ENCODE results near the gene MICOS13. TPM values are rescaled to one million over a fixed set of nuclear protein-coding genes. Genes with fewer than 3 reads are reported as not detected.

Gene MICOS13, protein sequence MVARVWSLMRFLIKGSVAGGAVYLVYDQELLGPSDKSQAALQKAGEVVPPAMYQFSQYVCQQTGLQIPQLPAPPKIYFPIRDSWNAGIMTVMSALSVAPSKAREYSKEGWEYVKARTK
- total RNA-seq = 10 to 100 TPM; 50.9 to 55.3 TPM

DNA sequence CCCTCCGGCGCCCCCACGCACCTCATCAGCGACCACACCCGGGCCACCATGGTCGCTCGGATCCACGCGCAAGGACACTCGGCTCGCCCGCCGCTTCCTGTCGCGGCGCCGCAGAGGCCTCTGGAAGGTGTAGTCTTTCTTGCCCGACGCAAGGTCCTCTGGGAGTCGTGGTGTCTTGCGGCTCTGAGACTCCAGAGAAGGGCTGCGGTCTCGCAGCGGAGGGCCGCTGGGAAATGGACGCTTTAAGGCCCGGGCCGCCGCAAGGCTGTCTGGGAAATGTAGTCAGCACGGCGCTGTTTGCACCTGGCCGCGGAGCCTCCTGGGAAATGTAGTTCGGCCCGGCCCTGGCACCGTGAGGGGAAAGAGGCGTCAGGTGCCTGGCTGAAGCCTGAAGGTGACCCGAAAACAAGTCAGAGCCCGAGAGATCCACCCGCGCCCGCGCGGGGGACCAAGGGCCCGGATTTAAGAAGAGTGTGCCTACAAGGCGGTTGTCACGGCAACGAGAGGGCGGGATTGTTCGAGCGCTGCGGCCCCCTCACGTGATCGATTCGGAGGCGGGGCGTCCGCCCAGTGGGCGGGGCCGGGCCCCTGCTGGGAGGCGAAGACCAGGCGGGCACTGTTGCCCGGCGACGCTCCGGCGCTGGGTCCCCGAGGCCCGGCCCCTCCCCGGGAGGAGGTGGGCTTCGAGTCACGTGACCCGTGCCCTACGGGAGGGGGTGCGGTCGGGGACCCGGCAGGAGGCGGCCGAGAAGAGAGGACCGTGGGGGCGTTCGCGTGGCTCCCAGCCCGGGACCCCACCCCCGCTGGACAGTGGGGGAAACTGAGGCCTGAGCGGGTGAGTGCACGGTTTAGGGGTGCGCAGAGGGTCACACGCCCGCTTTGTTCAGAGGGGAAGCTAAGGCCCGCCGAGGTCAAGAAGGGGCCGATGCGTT lies at the start of gene MICOS13, which contains the start of gene HSD11B1L:
Gene MICOS13, minus strand, starts transcription at position 80 of the 932 bp plus-strand sequence. Its CDS starts 30 bp downstream, at position 50.
Gene HSD11B1L, plus strand, starts transcription at position 591 of the 932 bp plus-strand sequence. CDS start 3,806 bp downstream, outside the sequence.
- Mint-ChIP-seq H3K9me3 (no peaks in the 10 kb centered on the region), H3K27me3 (no peaks in the 10 kb centered on the region), H3K4me3 (peak within 1 kb of the TSS; percentile 96), H3K4me1 (ENCODE audit: low read depth) (peaks cover 17% of the 10 kb centered on the region), H3K36me3 (no peaks in the 10 kb centered on the region), H3K27ac (peak within 1 kb of the TSS; percentile 89)
- CTCF ChIA-PET = interaction anchor here (0.9 to 1.4 kb wide), 2 partner anchors 9 kb away, joined by 5 to 6 read pairs; partner anchors contain the start of gene RPL36
- POLR2A ChIA-PET = interaction anchor here (1.0 to 1.6 kb wide), 2 partner anchors 9 to 11 kb away, joined by 3 to 5 read pairs; no protein-coding TSS in a partner anchor
- DNase-seq = peak; percentile 99
- intact Hi-C loops (cut with micrococcal nuclease) = loop anchor here (1.0 to 10.0 kb wide), 7 partner anchors 10 to 693 kb away; partner anchors contain the start of genes CATSPERD, LONP1, RPL36 and SAFB

DNA sequence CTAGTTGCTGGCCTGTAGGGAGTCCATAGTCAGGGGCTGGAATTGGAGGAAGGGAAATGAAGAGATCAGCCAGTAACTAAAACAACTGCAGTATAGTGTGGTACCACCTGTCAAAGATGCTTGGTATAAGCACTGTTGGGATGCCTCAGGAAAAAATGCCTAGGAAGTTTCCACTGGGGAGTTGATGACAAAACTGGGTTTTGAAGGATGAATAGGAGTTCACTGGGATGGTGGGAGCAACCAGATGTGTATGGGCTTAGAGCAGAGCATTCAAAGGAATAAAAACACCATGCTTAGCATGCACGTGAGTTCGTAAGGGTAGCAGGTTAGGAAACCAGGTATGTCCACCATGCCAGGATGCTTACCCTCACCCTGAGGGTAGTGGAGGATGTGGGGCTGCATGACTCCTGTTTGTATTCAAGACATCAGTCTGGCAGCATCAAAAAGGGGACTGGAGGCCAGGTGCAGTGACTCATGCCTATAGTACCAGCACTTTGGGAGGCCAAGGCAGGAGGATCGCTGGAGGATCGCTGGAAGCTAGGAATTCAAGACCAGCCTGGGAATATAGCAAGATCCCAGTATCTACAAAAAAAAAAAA lies 47.2 kb upstream of the MICOS13 start:
- Mint-ChIP-seq H3K27me3 (no peaks in the 10 kb centered on the region), H3K36me3 (no peaks in the 10 kb centered on the region), H3K27ac (no peak overlapping the region), H3K9me3 (no peaks in the 10 kb centered on the region), H3K4me3 (no peak overlapping the region), H3K4me1 (ENCODE audit: low read depth) (no peaks in the 10 kb centered on the region)
- ChIA-PET POLR2A (no interaction called here), CTCF (no interaction called here)
- DNase-seq = no peak
- intact Hi-C loops (cut with micrococcal nuclease) = no loop called here

DNA sequence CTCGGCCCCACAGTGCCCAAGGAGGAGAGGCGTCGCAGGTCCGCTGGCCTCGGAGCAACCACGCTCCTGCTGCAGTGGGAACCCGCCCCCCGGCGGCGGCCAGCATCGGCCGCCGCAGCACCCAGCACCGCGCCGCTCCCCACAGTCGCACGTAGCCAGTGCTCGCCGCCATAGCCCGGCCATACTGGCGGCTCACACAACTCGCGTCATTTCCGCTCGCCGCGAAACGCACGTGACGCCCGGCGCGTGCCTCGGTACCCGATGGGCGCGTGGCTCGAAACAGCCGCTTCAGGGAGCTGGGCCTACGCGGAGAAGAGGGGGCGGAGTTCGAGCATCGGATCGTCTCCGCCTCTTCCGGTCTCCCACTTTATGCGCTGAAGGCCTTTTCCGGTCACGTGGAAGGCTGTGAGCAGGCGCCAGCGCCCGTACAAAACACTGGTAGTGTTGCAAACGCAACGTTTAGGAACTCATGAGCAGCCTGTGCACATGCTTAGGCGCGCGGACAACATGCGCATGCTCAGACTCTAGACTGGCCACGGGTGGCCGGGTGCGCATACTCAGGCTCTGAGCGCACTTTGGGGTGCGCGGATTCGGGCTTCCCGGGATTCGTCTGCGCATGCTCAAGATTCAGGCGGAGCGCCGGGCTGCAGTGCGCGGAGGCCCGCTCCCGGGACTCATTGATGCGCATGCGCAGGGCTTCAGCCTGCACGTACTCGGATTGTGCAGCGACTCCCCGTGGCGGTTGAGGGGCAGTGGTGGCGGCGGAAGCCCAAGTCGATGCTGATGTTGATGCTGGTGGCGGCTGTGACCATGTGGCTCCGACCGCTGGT lies 39.9 kb upstream of the MICOS13 start, which contains the start of the genes CATSPERD and LONP1:
Gene CATSPERD, plus strand, starts transcription at position 677 of the 830 bp plus-strand sequence. Its CDS starts 101 bp downstream, at position 778.
Gene LONP1, minus strand, starts transcription at position 186 of the 830 bp plus-strand sequence. Its CDS starts 14 bp downstream, at position 172.
- Mint-ChIP-seq H3K9me3 (no peaks in the 10 kb centered on the region), H3K27me3 (no peaks in the 10 kb centered on the region), H3K27ac (peak within 1 kb of the TSS; percentile 99), H3K4me3 (peak within 1 kb of the TSS; percentile 95), H3K36me3 (peaks cover 29% of the 10 kb centered on the region), H3K4me1 (ENCODE audit: low read depth) (peaks cover 30% of the 10 kb centered on the region)
- DNase-seq = peak; percentile 99
- CTCF ChIA-PET = interaction anchor here (0.6 to 6.1 kb wide), 5 partner anchors 20 to 97 kb away, joined by 3 to 103 read pairs (median 4); partner anchors contain the start of genes NRTN, RPL36 and SAFB
- POLR2A ChIA-PET = interaction anchor here (0.6 to 4.7 kb wide), 10 partner anchors 20 to 184 kb away, joined by 3 to 70 read pairs (median 6); partner anchors contain the start of genes DUS3L, RPL36, SAFB and SAFB2
- intact Hi-C loops (cut with micrococcal nuclease) = loop anchor here (1.0 to 2.0 kb wide), 6 partner anchors 34 to 479 kb away; partner anchors contain the start of genes HSD11B1L, MICOS13 and SAFB

DNA sequence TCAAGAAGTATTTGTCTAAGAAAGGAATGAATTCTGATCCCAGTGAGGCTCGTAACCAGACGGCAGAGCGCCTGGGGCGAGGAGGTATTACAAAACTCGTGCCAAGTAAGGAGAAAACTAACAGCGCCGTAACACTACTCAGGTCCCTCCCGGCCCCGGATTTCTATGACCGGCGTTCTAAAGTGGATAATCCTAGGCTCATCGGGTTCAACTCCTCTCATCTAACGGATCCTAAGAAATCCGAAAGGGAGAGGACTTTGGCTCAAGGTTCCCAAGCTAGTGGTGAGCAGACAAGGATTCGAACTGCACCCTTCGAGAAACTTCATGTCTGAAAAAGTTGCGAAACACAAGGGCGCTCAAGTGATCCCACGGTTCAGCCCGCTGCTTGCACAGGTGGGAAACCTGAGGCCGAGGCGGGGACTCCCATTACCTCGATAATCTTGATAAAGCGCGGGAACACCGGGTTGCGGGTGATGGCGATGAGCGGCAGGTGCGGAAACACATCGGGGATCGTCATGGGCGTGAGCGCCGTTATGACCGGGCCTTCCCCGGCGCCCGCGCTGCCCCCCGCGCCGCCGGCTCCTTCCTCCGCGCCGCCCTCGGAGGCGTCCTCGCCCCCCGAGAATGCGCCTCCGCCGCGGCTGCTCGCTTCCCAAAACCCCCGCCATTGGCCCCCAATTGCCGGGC lies 39.1 kb upstream of the MICOS13 start:
- POLR2A ChIA-PET = interaction anchor here (0.6 to 4.7 kb wide), 12 partner anchors 12 to 748 kb away, joined by 3 to 70 read pairs (median 7); partner anchors contain the start of genes DUS3L, NDUFA11, RPL36 and SAFB
- Mint-ChIP-seq H3K4me3 (peak overlapping the region; percentile 95), H3K9me3 (no peaks in the 10 kb centered on the region), H3K27ac (peak overlapping the region; percentile 99), H3K36me3 (peaks cover 29% of the 10 kb centered on the region), H3K4me1 (ENCODE audit: low read depth) (peaks cover 30% of the 10 kb centered on the region), H3K27me3 (no peaks in the 10 kb centered on the region)
- peak; percentile 59 for DNase-seq
- CTCF ChIA-PET = interaction anchor here (0.6 to 6.1 kb wide), 6 partner anchors 21 to 1249 kb away, joined by 3 to 103 read pairs (median 6); partner anchors contain the start of genes NRTN, RPL36 and SAFB
- intact Hi-C loops (cut with micrococcal nuclease) = no loop called here

DNA sequence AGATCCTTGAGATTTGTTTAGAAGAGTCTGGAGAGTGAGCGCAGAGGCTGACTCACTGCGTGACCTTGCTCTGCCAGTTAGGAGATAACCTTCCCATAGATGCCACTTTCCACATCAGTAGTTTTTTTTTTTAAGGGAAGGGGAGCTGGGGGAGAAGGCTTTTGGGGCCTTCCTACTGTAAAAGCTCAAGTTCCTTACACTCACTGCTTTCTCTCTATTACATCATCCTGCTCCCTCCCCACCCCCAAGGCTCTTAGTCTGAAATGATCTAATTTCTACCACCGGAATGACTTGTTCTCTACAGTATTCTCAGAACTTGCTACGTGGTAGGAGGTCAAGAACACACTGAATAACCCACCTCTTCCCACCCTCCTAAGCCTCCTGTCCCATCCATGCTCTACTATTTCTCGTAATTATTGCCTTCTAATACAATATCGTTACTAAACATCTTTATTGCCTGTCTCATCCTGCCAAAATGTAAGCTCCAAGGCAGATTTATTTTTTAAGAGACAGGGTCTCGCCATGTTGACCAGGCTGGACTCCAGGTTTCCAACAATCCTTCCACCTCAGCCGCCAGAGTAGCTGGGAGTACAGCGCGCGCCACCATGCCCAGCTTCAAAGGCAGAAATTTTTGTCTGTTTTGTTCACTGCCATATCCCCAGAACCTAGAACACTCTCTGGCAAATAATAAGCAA lies 38.4 kb upstream of the MICOS13 start:
- peaks cover 30% of the 10 kb centered on the region for H3K4me1 Mint-ChIP-seq (ENCODE audit: low read depth)

DNA sequence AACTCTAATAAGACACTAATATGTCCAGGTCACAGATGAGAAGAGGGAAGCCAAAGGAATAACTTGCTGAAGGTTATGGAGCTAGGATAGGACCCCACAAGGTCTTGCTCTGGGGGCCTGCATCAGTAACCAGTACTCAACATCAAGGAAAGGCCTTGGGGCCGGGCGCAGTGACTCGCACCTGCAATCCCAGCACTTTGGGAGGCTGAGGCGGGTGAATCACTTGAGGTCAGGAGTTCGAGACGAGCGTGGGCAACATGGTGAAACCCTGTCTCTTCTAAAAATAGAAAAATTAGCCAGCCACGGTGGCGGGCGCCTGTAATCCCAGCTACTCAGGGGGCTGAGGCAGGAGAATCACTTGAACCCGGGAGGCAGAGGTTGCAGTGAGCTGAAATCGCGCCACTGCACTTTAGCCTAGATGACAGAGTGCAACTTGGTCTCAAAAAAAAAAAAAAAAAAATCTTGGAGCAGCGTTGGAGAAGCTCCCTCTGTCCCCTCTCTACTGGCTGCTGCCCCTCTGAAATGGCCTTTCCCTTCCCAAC lies 37.8 kb upstream of the MICOS13 start:
- Mint-ChIP-seq H3K4me1 (ENCODE audit: low read depth) (peaks cover 30% of the 10 kb centered on the region), H3K9me3 (no peaks in the 10 kb centered on the region), H3K27me3 (no peaks in the 10 kb centered on the region), H3K36me3 (peaks cover 38% of the 10 kb centered on the region), H3K4me3 (peak overlapping the region; percentile 95), H3K27ac (peak overlapping the region; percentile 99)
- peak; percentile 84 for DNase-seq
- POLR2A ChIA-PET = interaction anchor here (0.8 to 4.7 kb wide), 12 partner anchors 8 to 272 kb away, joined by 3 to 70 read pairs (median 6); partner anchors contain the start of genes DUS3L, NDUFA11 and RPL36
- intact Hi-C loops (cut with micrococcal nuclease) = loop anchor here (1.0 kb wide), 3 partner anchors 28 to 235 kb away; partner anchors contain the start of genes RPL36 and VMAC
- CTCF ChIA-PET = interaction anchor here (0.5 to 6.1 kb wide), 5 partner anchors 29 to 171 kb away, joined by 3 to 103 read pairs (median 4); partner anchors contain the start of genes DUS3L and RPL36

More for the DNA sequence above, 38.4 kb upstream of the MICOS13 start:
- Mint-ChIP-seq H3K4me3 (peak overlapping the region; percentile 95), H3K36me3 (peaks cover 33% of the 10 kb centered on the region), H3K9me3 (no peaks in the 10 kb centered on the region), H3K27me3 (no peaks in the 10 kb centered on the region), H3K27ac (peak overlapping the region; percentile 99)
- POLR2A ChIA-PET = interaction anchor here (0.6 to 4.7 kb wide), 15 partner anchors 9 to 747 kb away, joined by 3 to 70 read pairs (median 6); partner anchors contain the start of genes DUS3L, NDUFA11, RPL36 and SAFB
- intact Hi-C loops (cut with micrococcal nuclease) = loop anchor here (1.0 kb wide), 3 partner anchors 28 to 235 kb away; partner anchors contain the start of genes RPL36 and VMAC
- peak; percentile 82 for DNase-seq
- CTCF ChIA-PET = interaction anchor here (0.5 to 6.1 kb wide), 6 partner anchors 30 to 1248 kb away, joined by 3 to 103 read pairs (median 4); partner anchors contain the start of genes DUS3L and RPL36

DNA sequence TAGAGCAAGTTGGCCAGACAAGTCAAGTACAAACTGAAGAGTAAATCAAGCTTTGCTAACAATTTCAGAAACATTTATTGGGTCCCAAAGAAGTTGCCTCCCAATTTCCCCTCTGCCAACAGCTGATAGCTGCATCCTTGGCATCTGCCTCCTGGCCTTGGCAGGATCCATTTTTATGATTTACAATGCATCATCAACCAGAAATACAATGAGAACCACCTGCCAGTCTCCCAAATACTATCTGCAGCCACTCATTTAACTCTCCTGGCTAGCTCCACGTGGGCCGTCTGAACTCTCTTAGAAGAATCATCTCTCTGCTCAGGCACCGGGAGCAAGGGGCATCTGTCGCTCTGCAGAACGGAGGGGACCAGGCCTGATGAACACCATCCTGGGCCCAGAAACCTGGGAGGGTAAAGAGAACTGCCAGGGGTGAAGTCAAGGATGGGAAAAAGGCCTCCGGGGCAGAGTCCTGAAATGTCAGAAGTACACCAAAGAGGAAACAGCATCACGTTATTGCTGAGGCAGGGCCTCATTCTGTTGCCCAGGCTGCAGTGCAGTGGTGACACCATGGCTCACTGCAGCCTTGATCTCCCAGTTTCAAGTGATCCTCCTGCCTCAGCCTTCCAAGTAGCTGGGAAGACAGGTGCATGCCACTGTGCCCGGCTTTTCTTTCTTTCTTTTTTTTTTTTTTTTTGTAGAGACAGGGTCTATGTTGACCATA lies 37.1 kb upstream of the MICOS13 start:
- Mint-ChIP-seq H3K4me1 (ENCODE audit: low read depth) (peaks cover 30% of the 10 kb centered on the region), H3K36me3 (peaks cover 42% of the 10 kb centered on the region), H3K27me3 (no peaks in the 10 kb centered on the region), H3K27ac (peak overlapping the region; percentile 99), H3K9me3 (no peaks in the 10 kb centered on the region), H3K4me3 (peak overlapping the region; percentile 95)
- intact Hi-C loops (cut with micrococcal nuclease) = no loop called here
- ChIA-PET POLR2A (interaction anchor here (1.3 to 4.7 kb wide), 4 partner anchors 8 to 111 kb away, joined by 3 to 70 read pairs (median 6); partner anchors contain the start of gene RPL36), CTCF (interaction anchor here (1.9 to 6.1 kb wide), 2 partner anchors 29 to 87 kb away, joined by 8 to 103 read pairs; partner anchors contain the start of gene RPL36)
- no peak for DNase-seq

DNA sequence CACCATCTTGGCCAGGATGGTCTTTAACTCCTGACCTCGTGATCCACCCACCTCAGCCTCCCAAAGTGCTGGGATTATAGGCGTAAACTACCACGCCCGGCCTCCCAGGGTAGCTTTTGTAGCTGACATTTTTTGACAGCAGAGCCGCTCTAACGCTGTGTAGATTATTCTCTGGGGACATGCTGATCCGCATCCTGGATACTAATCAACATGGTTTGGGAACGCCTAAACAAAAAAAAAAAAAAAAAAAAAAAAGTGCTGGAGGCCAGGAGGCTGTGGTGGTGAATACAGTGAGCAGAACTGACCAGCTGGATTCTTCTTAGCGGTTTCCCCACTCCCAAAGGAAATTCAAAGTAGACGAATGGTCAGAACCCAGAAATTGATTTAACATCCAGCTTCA lies 34.5 kb upstream of the MICOS13 start:
- ChIA-PET CTCF (interaction anchor here (1.3 to 1.4 kb wide), 2 partner anchors 25 to 26 kb away, joined by 4 to 7 read pairs; partner anchors contain the start of gene RPL36), POLR2A (interaction anchor here (0.8 to 5.0 kb wide), 2 partner anchors 9 to 24 kb away, joined by 3 to 25 read pairs; partner anchors contain the start of gene RPL36)
- no peaks in the 10 kb centered on the region for H3K9me3 Mint-ChIP-seq
- intact Hi-C loops (cut with micrococcal nuclease) = no loop called here
- no peaks in the 10 kb centered on the region for H3K27me3 Mint-ChIP-seq
- no peak overlapping the region for H3K4me3 Mint-ChIP-seq
- peaks cover 52% of the 10 kb centered on the region for H3K36me3 Mint-ChIP-seq
- peaks cover 26% of the 10 kb centered on the region for H3K4me1 Mint-ChIP-seq (ENCODE audit: low read depth)
- no peak for DNase-seq
- no peak overlapping the region for H3K27ac Mint-ChIP-seq
